Activated T-helper 17 cell treated with anti-CD3 and anti-CD28 coated beads, Interleukin-2, amount 50 U/mL, for 72 hours (primary cell): ENCODE data around the gene ADAMTS12. TPM values are rescaled to one million over a fixed set of nuclear protein-coding genes. Genes with fewer than 3 reads are reported as not detected.
A peak's percentile ranks its signal among the peaks of the same experiment; 100 is the strongest.
"Not testable (repeated sequence)": the region's sequence is repeated elsewhere in the genome, so short reads cannot be mapped to it uniquely, and the experiment has no call there.

Source experiments
- ATAC-seq: fragments of 150-1000 bp; cut with Tn5 transposase; replicated peaks from 2 replicates; pipeline ENCODE4 v1.10.0; 2021; ENCODE audit warnings: mild to moderate bottlenecking, moderate library complexity
- H3K27ac Mint-ChIP-seq: one replicate; pipeline ENCODE4 v1.8.0; 2022; ENCODE audit warnings: mixed read lengths
- H3K27me3 Mint-ChIP-seq: one replicate; pipeline ENCODE4 v1.8.0; 2022; ENCODE audit warnings: mixed read lengths
- H3K36me3 Mint-ChIP-seq: one replicate; pipeline ENCODE4 v1.8.0; 2022; ENCODE audit warnings: low read depth, mild to moderate bottlenecking, mixed read lengths
- H3K4me1 Mint-ChIP-seq: one replicate; pipeline ENCODE4 v1.8.0; 2022; ENCODE audit warnings: mixed read lengths
- H3K4me3 Mint-ChIP-seq: one replicate; pipeline ENCODE4 v1.8.0; 2022; ENCODE audit warnings: mild to moderate bottlenecking, mixed read lengths
- H3K9me3 Mint-ChIP-seq: one replicate; pipeline ENCODE4 v1.8.0; 2022; ENCODE audit warnings: mixed read lengths
- total RNA-seq, 2 donors: library from RNA; stranded (reverse); gene quantifications; one replicate each; pipeline ENCODE4 v1.2.3, GENCODE V29; 2022

Gene ADAMTS12
- total RNA-seq, 2 donors from 2014 or later, result not detected

DNA sequence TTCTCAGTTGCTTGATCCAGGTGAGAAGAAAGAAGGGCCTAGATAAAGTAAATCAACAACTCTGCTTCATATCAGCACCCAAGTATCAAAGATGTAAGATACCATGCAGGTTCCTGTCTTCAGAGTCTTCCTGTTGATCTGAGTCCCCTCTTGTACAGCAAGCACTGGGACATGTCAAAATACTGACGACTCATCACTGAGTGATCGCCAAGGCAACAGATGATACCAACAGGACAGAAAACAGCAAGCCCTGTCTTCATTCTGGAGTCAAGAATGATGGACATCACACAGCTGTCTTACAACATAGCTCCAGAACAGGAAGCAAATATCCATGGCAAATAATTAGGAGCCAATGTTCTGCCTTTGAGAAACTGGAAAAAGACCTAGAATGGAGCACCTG is 367.3 kb downstream of the ADAMTS12 start:
- Mint-ChIP-seq H3K9me3 (no peaks in the 10 kb centered on the region), H3K36me3 (no peaks in the 10 kb centered on the region), H3K4me1 (no peaks in the 10 kb centered on the region), H3K4me3 (no peak overlapping the region), H3K27ac (no peak overlapping the region), H3K27me3 (peaks cover under 1% of the 10 kb centered on the region)
- no peak for ATAC-seq

DNA sequence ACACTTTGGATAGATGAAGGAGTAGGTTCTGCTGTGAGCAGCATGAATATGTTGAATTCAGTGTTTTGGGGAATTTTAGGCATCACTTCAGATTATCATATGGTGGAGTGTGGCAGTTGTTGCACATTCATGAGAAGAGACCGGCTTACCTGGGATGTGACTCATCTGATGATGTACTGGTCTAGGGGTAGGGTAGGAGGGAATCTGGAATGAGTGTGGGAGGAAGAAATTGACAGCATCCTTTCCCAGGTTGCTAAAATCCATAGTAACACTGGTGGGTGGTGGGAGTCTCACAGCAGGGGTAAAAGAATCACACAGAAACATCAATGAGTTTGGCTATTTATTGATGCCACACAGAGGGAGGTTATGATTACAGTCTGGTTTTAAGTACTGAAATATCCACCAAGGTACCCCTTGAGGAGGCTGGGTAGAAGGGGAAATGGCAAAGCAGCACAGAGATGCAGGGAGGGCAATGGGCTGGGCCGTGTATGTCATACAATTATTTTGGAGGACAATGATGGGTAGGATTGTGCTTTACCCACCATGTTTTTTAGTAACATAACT is 368.5 kb downstream of the ADAMTS12 start:
- no peak overlapping the region for H3K4me3 Mint-ChIP-seq
- H3K27ac Mint-ChIP-seq, result no peak overlapping the region
- peak; percentile 53 for ATAC-seq
- peaks cover 6% of the 10 kb centered on the region for H3K27me3 Mint-ChIP-seq
- peaks cover 6% of the 10 kb centered on the region for H3K9me3 Mint-ChIP-seq
- H3K4me1 Mint-ChIP-seq, result no peaks in the 10 kb centered on the region
- H3K36me3 Mint-ChIP-seq, result no peaks in the 10 kb centered on the region

DNA sequence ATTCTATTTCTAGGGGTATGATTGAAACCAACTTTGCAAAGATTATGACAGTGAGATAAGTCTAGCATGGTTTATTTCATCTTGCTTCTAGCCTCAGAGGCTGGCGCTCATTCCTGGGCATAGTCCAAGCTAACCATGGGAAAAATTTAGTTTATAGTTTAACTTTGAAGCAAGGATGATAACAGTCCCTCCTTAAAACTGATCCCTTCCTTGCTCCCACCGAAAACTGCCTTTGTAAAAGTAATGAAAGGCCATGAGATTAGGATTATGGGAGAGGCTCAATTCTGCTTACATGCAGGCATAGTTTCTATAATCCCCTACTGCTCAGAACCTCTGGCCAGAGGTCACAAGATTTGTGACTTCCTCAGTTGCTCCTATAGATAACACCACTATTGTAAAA is 375.4 kb downstream of the ADAMTS12 start:
- no peak overlapping the region for H3K27ac Mint-ChIP-seq
- H3K4me1 Mint-ChIP-seq, result no peaks in the 10 kb centered on the region
- H3K4me3 Mint-ChIP-seq, result no peak overlapping the region
- H3K9me3 Mint-ChIP-seq, result peaks cover 8% of the 10 kb centered on the region
- H3K27me3 Mint-ChIP-seq, result peaks cover 13% of the 10 kb centered on the region
- no peaks in the 10 kb centered on the region for H3K36me3 Mint-ChIP-seq
- ATAC-seq, result no peak

DNA sequence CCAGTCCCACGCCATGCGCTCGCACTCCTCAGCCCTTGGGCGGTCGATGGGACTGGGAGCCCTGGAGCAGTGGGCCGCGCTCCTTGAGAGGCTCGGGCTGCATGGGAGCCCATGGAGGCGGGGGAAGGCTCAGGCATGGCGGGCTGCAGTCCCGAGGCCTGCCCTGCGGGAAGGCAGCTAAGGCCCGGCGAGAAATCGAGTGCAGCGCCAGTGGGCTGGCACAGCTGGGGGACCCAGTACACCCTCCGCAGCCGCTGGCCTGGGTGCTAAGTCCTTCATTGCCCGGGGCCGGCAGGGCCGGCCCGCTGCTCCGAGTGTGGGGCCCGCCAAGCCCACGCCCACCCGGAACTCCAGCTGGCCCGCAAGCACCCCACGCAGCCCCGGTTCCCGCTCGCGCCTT is 376.4 kb downstream of the ADAMTS12 start:
- ATAC-seq, H3K27ac Mint-ChIP-seq, H3K9me3 Mint-ChIP-seq, H3K4me1 Mint-ChIP-seq, H3K4me3 Mint-ChIP-seq, H3K36me3 Mint-ChIP-seq: not testable (repeated sequence)
- H3K27me3 Mint-ChIP-seq, result peaks cover 13% of the 10 kb centered on the region

DNA sequence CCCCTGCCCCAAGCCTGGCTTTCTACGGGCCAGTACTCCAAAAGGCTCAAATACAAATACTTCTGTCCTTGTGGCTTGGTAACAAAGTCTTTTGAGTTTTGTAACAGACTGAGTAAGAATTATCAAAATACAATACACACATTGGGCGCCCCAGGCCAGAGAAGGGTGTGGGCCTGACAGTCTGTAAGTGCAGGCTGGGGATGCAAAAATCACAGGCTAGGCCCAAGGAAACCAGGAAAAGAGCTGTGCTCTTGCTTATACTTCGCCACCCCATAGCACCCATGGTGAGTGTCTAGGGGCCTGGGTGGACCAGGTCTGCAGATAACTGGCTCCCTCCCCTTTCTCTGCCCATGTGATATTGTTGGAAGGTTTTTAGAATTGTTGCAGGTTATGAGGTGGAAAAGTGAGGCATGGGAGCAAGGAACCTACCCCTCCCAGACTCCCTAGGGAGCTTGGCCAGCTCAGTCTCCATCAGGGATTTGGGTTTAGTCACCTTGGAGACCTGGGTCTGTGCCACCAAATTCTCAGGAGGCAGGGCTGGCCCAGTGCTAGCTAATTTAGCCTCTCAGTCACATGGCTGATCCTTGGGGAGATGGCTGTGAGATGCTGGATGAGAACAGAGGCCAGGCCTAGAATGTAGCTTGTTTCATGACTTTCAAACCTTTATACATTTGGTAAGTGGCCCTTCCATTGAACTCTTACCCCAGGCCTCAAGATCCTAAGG is 378.2 kb downstream of the ADAMTS12 start:
- H3K4me3 Mint-ChIP-seq, result no peak overlapping the region
- peaks cover 9% of the 10 kb centered on the region for H3K27me3 Mint-ChIP-seq
- H3K36me3 Mint-ChIP-seq, result no peaks in the 10 kb centered on the region
- ATAC-seq, result no peak
- no peaks in the 10 kb centered on the region for H3K4me1 Mint-ChIP-seq
- peaks cover 3% of the 10 kb centered on the region for H3K9me3 Mint-ChIP-seq
- no peak overlapping the region for H3K27ac Mint-ChIP-seq

DNA sequence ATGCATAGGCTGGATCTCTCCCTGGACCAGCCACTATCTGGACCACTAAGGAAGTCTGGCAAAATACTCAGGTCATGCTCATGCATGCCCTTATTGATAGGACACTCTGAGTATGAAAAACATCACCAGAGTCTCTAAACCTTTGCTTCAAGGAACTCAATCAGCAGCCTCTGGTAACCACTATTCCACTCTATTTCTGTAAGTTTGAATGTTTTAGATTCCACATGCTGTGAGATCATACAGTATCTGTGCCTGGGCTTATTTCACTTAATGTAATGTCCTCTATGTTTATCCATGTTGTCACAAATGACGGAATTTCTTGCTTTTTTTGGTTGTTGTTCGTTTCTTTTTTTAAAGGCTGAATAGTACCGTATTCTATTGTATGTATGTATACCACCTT is 382.8 kb downstream of the ADAMTS12 start:
- no peaks in the 10 kb centered on the region for H3K36me3 Mint-ChIP-seq
- no peak for ATAC-seq
- no peak overlapping the region for H3K4me3 Mint-ChIP-seq
- H3K9me3 Mint-ChIP-seq, result no peaks in the 10 kb centered on the region
- H3K27ac Mint-ChIP-seq, result no peak overlapping the region
- no peaks in the 10 kb centered on the region for H3K4me1 Mint-ChIP-seq
- no peaks in the 10 kb centered on the region for H3K27me3 Mint-ChIP-seq

DNA sequence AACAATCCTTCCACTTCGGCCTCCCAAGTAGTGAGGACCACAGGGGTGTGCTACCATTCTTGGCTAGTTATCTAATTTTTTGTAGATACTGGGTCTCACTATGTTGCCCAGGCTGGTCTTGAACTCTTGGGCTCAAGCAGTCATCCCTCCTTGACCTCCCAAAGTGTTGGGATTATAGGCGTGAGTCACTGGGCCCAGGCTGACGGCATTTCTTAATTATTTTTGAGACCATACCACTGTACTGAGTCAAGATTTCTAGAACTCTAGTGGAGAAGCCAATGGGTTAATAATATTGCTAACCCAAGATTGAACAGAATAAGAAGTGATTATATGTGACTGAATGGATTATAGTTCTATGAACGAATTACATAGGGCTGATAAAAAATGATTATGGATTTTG is 384.4 kb downstream of the ADAMTS12 start:
- H3K27ac Mint-ChIP-seq, result no peak overlapping the region

DNA sequence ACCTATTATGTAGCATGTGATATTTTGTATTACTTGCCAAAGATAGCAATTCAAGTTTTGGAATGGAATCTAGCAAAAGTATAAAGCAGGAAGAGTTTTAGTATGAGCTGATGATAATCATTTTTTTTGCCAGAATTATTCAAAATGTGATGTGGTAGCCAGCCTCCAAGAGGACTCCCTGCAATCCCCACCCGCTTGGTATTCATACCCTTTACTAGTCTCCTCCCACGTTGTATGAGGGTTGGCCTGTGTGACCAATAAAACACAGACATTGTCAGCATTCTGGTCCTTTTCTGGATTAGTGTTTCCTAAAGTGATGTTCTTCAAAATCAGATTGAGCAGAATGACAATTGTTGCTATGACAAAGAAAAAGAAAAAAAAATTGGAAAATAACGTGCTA is 387.2 kb downstream of the ADAMTS12 start:
- no peaks in the 10 kb centered on the region for H3K27me3 Mint-ChIP-seq
- H3K27ac Mint-ChIP-seq, result no peak overlapping the region
- ATAC-seq, result no peak
- H3K4me1 Mint-ChIP-seq, result no peaks in the 10 kb centered on the region
- no peak overlapping the region for H3K4me3 Mint-ChIP-seq
- H3K9me3 Mint-ChIP-seq, result no peaks in the 10 kb centered on the region
- no peaks in the 10 kb centered on the region for H3K36me3 Mint-ChIP-seq

More for the DNA sequence above, 384.4 kb downstream of the ADAMTS12 start:
- Mint-ChIP-seq H3K36me3 (no peaks in the 10 kb centered on the region), H3K4me1 (no peaks in the 10 kb centered on the region), H3K9me3 (no peaks in the 10 kb centered on the region), H3K4me3 (no peak overlapping the region), H3K27me3 (no peaks in the 10 kb centered on the region)
- ATAC-seq, result no peak

DNA sequence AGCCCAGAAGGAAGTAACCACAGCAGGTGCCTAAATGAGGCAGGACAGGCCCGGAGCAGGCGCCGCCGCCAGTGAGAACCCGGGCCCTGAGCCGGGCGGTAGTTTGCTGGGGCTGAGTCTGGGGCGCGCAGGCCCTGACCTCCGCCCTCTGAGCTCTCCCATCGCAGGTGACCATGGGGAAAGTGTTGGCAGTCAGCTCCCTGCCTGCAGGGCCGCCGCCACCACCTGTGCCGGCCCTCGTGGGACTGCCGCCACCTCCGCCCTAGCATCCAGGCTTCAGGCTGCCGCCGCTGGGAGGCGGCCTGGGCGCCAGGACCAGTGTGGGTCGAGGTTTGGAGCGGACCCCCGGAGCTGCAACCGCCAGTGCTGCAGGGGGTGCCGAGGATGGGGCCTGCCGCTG is 389.9 kb downstream of the ADAMTS12 start:
- no peak overlapping the region for H3K4me3 Mint-ChIP-seq
- H3K27ac Mint-ChIP-seq, result no peak overlapping the region
- H3K9me3 Mint-ChIP-seq, result no peaks in the 10 kb centered on the region
- no peaks in the 10 kb centered on the region for H3K4me1 Mint-ChIP-seq
- H3K36me3 Mint-ChIP-seq, result no peaks in the 10 kb centered on the region
- H3K27me3 Mint-ChIP-seq, result no peaks in the 10 kb centered on the region
- no peak for ATAC-seq

DNA sequence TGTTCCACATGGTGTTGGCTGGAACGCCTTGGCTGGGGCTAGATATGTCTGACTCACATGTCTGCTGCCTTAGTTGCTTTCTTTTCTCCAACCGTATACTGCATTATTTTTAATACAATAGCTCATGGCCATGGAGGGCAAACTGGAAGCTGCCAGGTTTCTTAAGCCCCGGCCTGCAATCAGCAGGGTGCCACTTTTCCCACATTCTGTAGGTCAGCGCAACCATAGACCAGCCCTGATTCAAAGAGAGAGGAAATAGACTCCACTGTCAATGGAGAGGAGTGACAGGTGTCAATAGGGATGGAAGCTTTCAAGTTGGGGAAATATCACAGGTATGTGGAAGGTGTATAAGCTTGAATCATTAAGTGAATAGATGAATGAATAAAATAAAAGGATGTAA is 390.5 kb downstream of the ADAMTS12 start:
- H3K27ac Mint-ChIP-seq, result no peak overlapping the region

DNA sequence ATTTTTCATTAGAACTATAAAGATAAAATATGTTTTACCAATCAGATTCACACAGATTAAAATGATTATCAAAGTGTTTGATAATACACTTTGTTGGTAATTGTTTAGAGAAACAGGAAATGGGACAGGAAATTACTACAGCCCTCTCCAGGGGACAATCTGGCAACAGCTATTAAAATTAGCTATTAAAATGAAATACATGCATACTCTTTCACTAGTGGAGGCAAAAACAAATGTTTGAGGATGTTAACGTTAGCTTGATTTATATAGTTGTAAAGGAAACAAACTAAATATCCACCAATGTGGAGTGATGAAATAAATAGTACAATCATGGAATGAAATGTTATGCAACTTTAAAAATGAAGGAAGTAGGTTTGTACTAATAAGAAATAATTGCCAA is 397.3 kb downstream of the ADAMTS12 start:
- Mint-ChIP-seq H3K9me3 (no peaks in the 10 kb centered on the region), H3K27ac (no peak overlapping the region), H3K27me3 (no peaks in the 10 kb centered on the region), H3K4me3 (no peak overlapping the region), H3K4me1 (no peaks in the 10 kb centered on the region), H3K36me3 (no peaks in the 10 kb centered on the region)
- no peak for ATAC-seq

More for the DNA sequence above, 390.5 kb downstream of the ADAMTS12 start:
- no peak for ATAC-seq
- Mint-ChIP-seq H3K4me1 (no peaks in the 10 kb centered on the region), H3K27me3 (no peaks in the 10 kb centered on the region), H3K36me3 (no peaks in the 10 kb centered on the region), H3K4me3 (no peak overlapping the region), H3K9me3 (no peaks in the 10 kb centered on the region)

DNA sequence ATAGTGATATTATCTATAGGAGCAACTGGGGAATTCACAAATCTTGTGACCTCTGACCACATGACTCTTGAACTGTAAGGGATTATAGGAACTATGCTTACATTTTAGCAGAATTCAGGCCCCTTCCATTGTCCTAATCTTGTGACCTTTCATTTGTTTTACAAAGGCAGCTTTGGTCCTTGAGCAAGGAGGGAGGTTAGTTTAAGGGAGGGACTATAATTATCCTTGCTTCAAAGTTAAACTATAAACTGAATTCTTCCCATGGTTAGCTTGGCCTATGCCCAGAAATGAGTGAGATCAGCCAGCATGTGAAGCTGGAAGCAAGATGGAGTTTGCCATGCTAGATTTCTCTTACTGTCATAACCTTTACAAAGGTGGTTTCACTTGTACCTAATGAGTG is 399.8 kb downstream of the ADAMTS12 start:
- H3K27me3 Mint-ChIP-seq, result no peaks in the 10 kb centered on the region
- H3K36me3 Mint-ChIP-seq, result no peaks in the 10 kb centered on the region
- ATAC-seq, result no peak
- no peak overlapping the region for H3K27ac Mint-ChIP-seq
- no peaks in the 10 kb centered on the region for H3K4me1 Mint-ChIP-seq
- H3K9me3 Mint-ChIP-seq, result no peaks in the 10 kb centered on the region
- H3K4me3 Mint-ChIP-seq, result no peak overlapping the region

DNA sequence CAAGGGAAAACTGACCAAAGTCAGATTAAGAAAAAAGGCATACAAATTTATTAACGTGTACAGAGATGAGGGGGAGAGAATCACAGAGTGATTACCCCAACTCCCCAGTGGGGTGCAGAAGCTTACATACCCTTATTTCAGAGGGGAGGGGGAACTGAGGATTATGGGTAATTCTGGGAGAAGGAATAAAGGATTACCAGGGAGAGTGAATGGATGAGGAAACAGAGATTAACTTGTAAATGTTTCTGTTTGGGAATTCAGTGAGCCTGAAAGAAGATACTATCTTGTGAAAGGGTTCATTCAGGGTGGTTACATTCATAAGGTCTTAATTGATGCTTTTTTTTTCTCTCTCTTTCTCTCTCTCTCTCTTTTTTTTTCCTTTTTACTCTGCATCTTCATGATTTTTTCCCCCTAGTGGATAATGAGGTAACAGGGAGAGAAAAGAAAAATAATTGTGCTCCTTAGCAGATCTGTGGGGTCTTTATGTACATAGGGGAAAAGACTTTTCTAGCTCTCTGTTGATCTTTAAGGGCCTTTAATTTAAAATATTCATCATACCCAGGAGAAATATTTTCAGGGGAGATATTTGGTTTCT is 401.6 kb downstream of the ADAMTS12 start:
- Mint-ChIP-seq H3K4me1 (no peaks in the 10 kb centered on the region), H3K36me3 (no peaks in the 10 kb centered on the region), H3K9me3 (no peaks in the 10 kb centered on the region), H3K27ac (no peak overlapping the region), H3K4me3 (no peak overlapping the region), H3K27me3 (no peaks in the 10 kb centered on the region)
- ATAC-seq, result no peak

DNA sequence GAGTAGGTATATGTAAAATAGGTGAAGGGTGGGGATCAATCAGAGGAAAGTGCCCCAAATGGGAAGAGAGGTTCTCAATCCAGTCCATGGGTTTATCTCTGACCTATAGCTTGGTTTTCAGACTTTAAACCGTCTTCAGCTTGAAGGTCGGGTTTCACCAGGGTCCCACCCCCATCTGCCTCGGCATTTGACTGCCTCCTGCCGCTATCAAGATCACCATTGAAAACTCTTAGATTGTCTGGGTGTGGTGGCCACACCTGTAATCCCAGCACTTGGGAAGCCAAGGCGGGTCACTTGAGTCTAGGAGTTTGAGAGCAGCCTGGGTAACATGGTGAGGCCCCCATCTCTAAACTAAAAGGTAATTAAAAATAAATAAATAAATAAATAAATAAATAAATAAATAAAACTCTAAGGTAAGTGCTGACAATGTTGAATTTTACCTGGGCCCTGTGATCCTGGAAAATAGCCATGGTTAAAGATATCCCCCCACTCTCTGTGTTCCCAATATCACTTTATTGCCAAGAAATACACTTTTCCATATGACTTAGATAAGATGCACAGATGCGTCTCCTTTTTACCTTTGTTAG is 402.2 kb downstream of the ADAMTS12 start:
- Mint-ChIP-seq H3K27me3 (no peaks in the 10 kb centered on the region), H3K36me3 (no peaks in the 10 kb centered on the region), H3K27ac (no peak overlapping the region), H3K4me3 (no peak overlapping the region), H3K4me1 (peaks cover 2% of the 10 kb centered on the region), H3K9me3 (no peaks in the 10 kb centered on the region)
- ATAC-seq, result no peak
